Putamen (tissue), 1 donor: Measurements from ENCODE around the gene TMEM151A.

Experiments
- DNase-seq: peaks from one replicate; pipeline ENCODE4 v3.0.0-alpha.2; 2016; ENCODE audit warnings: low spot score

The TMEM151A gene

DNA sequence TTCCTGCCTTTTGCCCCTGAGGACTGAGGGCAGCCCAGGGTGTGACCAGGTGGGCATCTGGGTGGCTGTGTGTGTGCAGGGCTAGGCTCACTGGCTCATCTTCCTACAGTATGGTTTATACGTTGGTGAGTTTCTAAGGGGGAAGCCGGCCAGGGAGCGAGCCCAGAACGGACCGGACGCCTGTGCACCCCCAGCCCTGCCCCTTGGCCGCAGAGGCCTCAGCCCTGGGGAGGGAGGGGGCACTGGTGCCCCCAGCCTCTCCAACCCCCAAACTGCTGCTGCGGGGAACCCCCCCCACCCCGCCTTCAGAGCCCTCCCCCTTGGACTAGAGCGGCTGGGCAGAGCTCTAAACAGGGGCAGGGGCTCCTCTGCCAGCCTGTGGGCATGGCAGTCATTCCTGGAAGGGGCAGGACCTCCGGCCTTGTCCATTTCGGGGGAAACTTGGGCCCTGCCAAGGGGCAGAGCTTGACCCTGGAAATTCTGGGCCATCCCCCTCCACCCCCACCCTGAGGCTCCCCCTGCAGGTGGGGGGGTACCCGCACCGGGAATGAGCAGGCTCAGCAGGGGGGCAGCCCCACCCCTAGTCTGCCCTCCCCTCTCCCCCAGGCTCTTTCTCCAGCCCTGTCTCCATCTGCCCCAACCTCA lies 8.1 kb upstream of the TMEM151A start:
- DNase-seq, result no peak

GRCh38 chr11:66284526-66285078 lies 7.1 kb upstream of the TMEM151A start:
- DNase-seq, result no peak

- DNase-seq, result no peak
Measured at GRCh38 chr11:66285250-66285947, 6.3 kb upstream of the TMEM151A start.

GRCh38 chr11:66286699-66287098 lies 5.0 kb upstream of the TMEM151A start:
- DNase-seq, result no peak

- DNase-seq, result no peak
Measured at GRCh38 chr11:66287211-66287888, 4.3 kb upstream of the TMEM151A start.

- no peak for DNase-seq
Measured at GRCh38 chr11:66287889-66288670, 3.6 kb upstream of the TMEM151A start.

DNA sequence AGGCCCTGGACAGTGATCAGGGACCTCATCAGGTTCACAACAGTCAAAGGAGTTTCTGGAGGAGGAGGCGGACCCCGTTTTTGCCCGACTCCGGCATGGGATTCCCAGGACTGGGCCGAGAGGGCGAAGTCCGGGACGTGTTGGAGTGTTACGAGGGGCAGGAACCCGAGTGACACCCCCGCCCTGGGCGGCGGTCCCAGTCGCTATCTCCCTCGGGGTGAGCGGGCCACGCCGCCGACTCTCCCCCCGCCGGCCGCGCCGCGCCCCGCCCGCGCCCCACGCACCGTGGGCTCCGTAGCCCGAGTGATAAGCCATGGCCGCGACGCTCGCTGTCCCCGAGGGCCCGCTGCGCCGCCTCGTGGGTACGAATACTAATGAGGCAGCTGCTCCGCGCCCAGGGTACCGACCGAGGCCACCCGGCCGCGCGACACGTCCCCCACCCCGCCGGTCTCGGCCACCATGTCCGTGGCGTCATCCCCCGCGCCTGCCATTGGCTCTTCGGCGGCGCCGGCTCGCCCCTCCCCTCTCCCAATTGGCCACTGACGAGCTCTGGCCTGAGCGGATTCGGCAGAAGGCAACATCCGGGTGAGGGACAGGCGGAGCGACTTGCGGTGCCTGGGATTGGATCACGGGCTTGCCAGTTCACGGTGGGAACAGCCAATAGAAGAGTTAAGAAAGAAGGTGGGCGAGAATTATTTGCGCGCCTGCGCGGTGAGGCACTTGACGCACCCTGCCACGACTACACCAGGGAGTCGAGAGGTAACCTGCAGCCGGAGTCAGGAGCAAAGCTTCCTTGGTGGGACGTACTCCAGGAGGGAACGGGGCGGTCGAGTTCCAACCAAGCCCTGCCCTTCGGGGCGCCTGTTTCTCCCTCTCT lies 2.8 kb upstream of the TMEM151A start, which contains the start of gene YIF1A:
Gene YIF1A (minus strand): TSS at position 473 of the 877 bp plus-strand sequence. CDS start 158 bp downstream, at position 315.
- DNase-seq, result peak; percentile 99

GRCh38 chr11:66289548-66290329 lies 2.0 kb upstream of the TMEM151A start:
- no peak for DNase-seq

GRCh38 chr11:66290330-66290621 lies 1.4 kb upstream of the TMEM151A start:
- no peak for DNase-seq

- no peak for DNase-seq
Measured at GRCh38 chr11:66291303-66291705, 390 bp upstream of the TMEM151A start.

DNA sequence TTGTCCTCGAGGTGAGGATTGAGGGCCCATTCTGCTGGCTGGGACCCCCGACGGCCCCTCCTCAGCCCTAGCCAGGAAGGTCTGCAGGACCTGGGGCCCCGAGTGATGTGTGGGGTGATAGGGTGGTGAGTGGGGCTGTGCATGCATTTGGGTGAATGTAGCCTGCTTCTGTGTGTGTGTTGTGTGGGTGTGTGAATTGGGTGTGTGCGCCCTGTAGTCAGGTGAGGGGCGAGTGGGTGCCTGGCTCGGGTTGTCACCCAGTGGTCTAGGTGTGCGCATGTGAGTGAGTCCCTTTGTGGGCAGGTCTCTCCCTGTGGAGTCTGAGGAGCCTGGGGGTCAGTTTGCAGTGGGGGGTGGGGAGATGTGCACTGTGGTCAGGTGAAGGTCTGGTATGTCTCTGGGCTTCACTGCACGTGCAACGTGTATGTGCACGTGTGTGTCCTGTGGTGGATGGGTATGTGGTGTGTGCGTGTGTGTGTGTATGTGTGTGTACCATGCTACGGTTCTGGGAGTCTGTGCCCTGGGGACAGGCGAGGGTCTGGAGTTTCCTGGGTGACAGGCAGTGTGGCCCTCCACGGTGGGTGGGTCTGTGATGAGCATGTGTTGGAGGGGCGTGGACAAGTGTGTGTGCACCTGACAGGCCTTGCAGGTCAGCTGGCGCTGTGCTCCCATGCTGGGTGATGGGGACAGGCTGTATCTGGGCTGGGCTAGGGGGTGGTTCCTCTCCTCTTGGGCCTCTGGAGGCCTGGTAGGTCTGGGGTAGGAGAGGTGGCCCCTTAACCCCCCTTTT lies 1.0 kb downstream of the TMEM151A start:
- no peak for DNase-seq

- DNase-seq, result no peak
Measured at GRCh38 chr11:66293352-66293751, 1.7 kb downstream of the TMEM151A start.

- no peak for DNase-seq
Measured at GRCh38 chr11:66293777-66294625, 2.3 kb downstream of the TMEM151A start.

DNA sequence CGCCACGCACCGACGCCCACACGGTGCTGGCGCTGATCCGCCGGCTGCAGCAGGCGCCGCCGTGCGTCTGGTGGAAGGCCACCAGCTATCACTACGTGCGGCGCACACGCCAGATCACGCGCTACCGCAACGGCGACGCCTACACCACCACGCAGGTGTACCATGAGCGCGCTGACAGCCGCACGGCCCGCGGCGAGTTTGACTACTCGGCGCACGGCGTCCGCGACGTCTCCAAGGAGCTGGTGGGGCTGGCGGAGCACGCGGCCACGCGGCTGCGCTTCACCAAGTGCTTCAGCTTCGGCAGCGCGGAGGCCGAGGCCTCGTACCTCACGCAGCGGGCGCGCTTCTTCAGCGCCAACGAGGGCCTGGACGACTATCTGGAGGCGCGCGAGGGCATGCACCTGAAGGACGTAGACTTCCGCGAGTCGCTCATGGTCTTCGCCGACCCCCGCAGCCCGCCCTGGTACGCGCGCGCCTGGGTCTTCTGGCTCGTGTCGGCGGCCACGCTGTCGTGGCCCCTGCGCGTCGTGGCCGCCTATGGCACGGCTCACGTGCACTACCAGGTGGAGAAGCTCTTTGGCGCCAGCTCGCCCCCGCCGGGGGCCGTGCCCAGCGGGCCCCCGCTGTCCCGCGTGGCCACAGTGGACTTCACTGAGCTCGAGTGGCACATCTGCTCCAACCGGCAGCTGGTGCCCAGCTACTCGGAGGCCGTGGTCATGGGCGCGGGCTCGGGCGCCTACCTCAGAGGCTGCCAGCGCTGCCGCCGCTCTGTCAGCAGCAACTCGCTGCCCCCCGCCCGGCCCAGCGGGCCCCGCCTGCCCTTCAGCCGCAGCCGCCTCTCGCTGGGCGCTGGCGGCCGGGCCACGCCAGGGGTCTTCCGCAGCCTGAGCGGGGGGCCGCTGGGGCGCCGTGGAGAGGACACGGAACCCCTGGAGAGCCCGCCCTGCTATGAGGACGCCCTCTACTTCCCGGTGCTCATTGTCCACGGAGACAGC lies 3.2 kb downstream of the TMEM151A start:
- no peak for DNase-seq

- DNase-seq, result no peak
Measured at GRCh38 chr11:66297610-66298009, 5.9 kb downstream of the TMEM151A start.

- DNase-seq, result no peak
Measured at GRCh38 chr11:66299186-66299585, 7.5 kb downstream of the TMEM151A start.

- DNase-seq, result no peak
Measured at GRCh38 chr11:66302656-66303055, 11.0 kb downstream of the TMEM151A start.
